GM18868 (cell line): ENCODE data around the gene ZNF217.
"Not testable (repeated sequence)": the region's sequence is repeated elsewhere in the genome, so short reads cannot be mapped to it uniquely, and the experiment has no call there.

Experiments
- ATAC-seq: cut with Tn5 transposase; IDR thresholded peaks from one replicate; pipeline ENCODE4 v1.9.1; 2021; ENCODE audit warnings: mild to moderate bottlenecking, moderate library complexity; ENCODE audit not compliant: unreplicated experiment

ZNF217 gene

DNA sequence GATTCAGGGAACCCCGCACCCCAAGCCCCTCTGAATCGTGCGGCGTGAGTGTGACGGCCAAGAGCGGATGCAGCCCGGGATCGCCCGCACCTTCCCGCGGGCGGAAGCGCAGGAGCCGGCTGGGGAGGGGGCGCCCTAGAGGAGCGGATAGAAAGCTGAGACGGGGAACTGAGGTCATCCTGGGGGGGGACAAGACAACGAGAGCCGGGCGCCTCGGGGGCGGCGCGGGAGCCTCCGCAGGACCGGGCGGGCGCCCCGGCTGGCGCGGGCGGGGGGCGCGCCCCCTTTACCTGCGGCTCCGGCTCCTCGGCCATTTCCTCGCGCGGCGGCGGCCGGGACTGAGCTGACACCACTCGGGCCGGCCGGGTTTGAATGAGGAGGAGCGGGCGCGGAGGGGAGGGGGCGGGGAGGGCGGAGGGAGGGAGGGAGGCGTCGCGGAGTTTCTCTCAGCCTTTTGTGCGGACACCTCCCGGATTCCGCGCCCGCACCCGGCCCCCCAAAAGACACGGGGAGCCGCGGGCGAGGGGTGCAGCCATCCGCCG lies at the start of gene ZNF217:
ZNF217 (minus strand) TSS at position 374 of the 542 bp plus-strand sequence. CDS start 11,013 bp downstream, outside the sequence.
- peak; percentile 24 for ATAC-seq

DNA sequence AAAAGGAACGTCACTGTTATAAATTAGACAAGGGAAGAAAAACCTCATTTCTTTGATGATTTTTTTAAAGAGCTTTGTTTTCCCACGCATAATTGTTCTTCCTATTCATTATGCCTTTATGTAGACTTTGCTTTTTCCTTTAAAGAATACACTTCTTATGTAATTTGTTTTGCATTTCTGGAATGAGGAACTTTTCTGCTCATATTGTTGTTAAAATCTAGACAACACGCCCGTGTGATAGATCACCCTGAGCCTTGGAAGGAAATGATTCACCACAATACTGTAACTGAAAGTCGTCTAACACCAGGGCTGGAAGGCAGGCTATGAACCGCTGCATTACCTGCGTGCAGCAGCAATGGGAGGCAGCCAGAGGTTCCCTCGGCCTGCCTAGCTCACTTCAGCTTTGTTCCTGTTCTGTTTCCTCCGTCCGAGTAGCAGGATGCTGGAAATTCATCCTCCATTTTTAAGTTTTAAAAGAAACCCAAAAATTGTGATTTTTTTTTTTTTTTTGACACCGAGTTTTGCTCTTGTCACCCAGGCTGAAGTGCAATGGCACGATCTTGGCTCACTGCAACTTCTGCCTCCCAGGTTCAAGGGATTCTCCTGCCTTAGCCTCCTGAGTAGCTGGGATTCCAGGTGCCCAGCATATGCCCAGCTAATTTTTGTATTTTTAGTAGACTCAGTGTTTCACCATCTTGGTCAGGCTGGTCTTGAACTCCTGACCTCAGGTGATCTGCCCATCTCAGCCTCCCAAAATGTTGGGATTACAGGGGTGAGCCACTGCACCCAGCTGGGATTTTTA lies 49.6 kb upstream of the ZNF217 start:
- ATAC-seq: peak; percentile 98

GRCh38 chr20:53642196-53643030 lies 48.8 kb upstream of the ZNF217 start:
- peak; percentile 51 for ATAC-seq

GRCh38 chr20:53639647-53640440 lies 46.2 kb upstream of the ZNF217 start:
- no peak for ATAC-seq

DNA sequence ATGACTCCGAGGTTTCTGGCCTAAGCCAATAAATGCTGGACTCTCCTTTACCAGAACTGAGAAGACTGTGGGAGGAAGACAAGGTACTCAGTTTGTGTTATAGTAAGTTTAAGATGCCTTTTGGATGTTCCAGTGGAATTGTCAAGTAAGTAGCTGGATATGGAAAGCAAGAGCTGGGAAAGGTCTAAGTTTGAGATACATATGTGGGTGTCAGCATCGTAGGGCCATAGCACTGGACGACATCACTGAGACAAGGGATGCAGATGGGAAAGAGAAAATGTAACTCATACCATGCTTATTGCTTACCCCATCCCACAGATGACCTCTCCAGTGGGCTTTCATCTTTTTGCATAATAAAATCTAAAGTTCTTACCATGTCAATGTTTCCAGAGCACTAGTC lies 45.5 kb upstream of the ZNF217 start:
- no peak for ATAC-seq

DNA sequence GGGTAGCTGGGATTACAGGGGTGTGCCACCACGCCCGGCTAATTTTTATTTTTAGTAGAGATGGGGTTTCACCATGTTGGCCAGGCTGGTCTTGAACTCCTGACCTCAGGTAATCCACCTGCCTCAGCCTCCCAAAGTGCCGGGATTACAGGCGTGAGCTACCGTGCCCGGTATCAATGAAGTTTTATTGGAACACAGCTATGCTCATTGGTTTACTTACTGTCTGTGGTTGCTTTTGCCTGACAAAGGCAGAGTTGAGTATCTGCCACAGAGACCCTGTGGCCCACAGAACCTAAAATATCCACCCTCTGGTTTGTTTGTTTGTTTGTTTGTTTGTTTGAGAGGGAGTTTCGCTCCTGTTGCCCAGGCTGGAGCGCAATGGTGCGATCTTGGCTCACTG lies 43.7 kb upstream of the ZNF217 start:
- not testable (repeated sequence) for ATAC-seq

- ATAC-seq: no peak
These were observed 43.0 kb upstream of the ZNF217 start for GRCh38 chr20:53636540-53637097.

DNA sequence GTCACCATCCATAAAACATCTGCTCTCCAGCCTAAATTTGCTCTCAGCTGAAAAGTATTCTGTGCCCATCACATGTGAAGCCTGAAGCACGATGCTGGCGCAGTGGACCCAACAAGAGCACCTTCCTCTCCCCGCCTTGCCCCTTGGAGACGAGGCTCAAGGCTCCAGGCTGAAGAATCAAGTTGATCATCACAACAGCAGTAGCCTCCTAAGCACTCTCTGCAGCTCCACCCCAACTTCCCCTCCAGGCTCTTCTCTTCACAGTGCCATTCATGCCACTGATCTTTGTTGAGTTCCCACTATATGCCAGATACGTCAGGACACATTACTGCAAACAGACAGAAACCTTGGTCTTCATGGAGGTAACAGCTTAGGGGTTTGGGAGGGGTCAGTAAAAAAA lies 41.6 kb upstream of the ZNF217 start:
- no peak for ATAC-seq

DNA sequence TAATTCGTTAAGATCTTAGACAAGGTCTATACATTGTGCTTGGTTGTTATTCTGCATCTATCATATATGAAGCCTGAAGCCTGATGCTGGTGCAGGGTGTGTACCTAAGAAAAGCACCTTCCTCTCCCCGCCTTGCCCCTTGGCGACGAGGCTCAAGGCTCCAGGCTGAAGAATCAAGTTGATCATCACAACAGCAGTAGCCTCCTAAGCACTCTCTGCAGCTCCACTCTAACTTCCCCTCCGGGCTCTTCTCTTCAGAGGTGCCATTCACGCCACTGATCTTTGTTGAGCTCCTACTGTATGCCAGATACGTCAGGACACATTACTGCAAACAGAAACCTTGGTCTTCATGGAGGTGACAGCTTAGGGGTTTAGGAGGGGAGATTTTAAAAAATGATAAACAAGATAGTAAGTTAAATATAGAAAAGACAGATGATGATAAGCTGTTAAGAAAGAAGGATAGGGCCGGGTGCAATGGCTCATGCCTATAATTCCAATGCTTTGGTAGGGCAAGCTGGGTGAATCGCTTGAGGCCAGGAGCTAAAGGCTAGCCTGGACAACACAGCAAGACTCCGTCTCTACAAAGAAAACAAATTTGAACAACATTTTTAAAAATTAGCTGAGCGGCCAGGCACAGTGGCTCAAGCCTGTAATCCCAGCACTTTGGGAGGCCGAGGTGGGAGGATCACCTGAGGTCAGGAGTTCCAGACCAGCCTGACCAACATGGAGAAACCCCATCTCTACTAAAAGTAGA lies 38.4 kb upstream of the ZNF217 start:
- ATAC-seq: no peak

DNA sequence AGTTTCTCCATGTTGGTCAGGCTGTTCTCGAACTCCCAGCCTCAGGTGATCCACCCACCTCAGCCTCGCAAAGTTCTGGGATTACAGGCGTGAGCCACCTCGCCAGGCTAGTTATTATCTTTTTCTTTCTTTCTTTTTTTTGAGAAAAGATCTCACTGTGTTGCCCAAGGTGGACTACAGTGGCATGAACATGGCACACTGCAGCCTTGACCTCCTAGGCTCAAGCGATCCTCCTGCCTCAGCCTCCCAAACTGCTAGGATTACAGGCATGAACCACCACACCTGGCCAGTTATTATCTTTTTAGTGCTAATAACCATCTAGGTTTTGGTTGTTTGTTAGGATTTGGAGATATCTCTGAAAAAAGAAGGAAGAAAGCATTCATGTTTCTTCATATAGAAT lies 35.8 kb upstream of the ZNF217 start:
- no peak for ATAC-seq

GRCh38 chr20:53628758-53629157 lies 35.1 kb upstream of the ZNF217 start:
- ATAC-seq: not testable (repeated sequence)

- no peak for ATAC-seq
These were observed 34.4 kb upstream of the ZNF217 start for GRCh38 chr20:53628076-53628475.

DNA sequence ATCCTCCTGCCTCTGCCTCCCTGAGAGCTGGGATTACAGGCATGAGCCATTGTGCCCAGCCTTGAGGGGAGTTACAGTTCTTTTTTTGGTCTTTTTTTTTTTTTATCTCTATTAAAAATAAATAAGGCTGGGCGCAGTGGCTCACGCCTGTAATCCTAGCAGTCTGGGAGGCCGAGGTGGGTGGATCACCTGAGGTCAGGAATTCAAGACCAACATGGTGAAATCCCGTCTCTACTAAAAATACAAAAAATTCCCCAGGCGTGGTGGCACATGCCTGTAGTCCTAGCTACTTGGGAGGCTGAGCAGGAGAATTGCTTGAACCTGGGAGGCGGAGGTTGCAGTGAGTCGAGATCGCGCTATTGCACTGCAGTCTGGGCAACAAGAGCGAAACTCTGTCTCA lies 33.4 kb upstream of the ZNF217 start:
- ATAC-seq: not testable (repeated sequence)

GRCh38 chr20:53626584-53626983 lies 32.9 kb upstream of the ZNF217 start:
- no peak for ATAC-seq

DNA sequence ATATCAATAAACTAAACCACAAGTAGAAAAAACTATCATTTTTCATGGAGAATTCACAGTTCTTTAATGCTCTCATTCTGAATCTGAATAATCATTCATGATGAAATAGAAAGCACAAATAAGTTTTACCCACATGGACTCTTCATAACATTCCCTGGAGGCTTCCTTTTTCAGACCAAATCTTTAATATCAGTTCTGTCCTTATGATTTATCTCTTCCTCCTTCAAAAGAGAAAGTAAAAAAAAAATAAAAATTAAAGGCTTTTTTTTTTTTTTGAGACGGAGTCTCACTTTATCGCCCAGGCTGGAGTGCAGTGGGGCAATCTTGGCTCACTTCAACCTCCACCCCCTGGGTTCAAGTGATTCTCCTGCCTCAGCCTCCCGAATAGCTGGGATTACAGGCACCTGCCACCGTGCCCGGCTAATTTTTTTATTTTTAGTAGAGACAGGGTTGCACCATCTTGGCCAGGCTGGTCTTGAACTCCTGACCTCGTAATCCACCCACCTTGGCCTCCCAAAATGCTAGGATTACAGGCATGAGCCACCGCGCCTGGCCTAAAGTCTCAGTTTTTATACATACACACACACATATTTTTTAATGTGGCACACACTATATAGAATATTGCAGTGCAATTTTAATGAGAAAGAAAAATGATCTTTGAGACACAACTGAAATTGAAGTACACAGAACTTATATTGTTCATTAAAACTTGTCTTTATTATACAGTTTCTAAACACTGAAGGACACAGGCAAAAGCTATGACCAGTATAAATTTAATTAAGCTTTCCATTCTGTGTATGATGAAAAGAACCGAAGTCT lies 31.9 kb upstream of the ZNF217 start:
- ATAC-seq: no peak

GRCh38 chr20:53624927-53625250 lies 31.2 kb upstream of the ZNF217 start:
- not testable (repeated sequence) for ATAC-seq

- peak; percentile 63 for ATAC-seq
These were observed 30.0 kb upstream of the ZNF217 start for GRCh38 chr20:53623454-53624211.

- ATAC-seq: peak; percentile 4
These were observed 29.5 kb upstream of the ZNF217 start for GRCh38 chr20:53623134-53623453.
